ENCODE data around the gene CTTNBP2NL. TPM values are rescaled to one million over a fixed set of nuclear protein-coding genes. Genes with fewer than 3 reads are reported as not detected.

Gene CTTNBP2NL
- total and polyA plus RNA-seq, 2 experiments from 2014 or later = 18.5 to 31.0 TPM

GRCh38 chr1:112504001-112504660, 108.1 kb downstream of the CTTNBP2NL start:
- peaks cover 59% of the 10 kb centered on the region for H3K27me3 Mint-ChIP-seq (ENCODE audit: insufficient read depth, low read depth, poor library complexity)

More at GRCh38 chr1:112504001-112504660, 108.1 kb downstream of the CTTNBP2NL start:
- Histone ChIP-seq H3K4me1 (ENCODE audit: insufficient read depth) (peaks cover 26% of the 10 kb centered on the region), H2AFZ (no peak overlapping the region), H3K36me3 (ENCODE audit: insufficient read depth) (no peaks in the 10 kb centered on the region), H4K20me1 (replicated peaks; ENCODE audit: insufficient read depth) (peaks cover 4% of the 10 kb centered on the region; the same call in 1 of the 2 replicates), H3K9me2 (ENCODE audit: insufficient read depth) (no peaks in the 10 kb centered on the region), H3F3A (replicated peaks; ENCODE audit: low read depth) (no peaks in the 10 kb centered on the region), H3K4me2 (no peak overlapping the region), H3K27ac (ENCODE audit: low read depth) (no peak overlapping the region), H3K4me3 (no peak overlapping the region), H3K27me3 (ENCODE audit: insufficient read depth) (peaks cover 99% of the 10 kb centered on the region), H3K79me2 (replicated peaks; ENCODE audit: insufficient read depth) (no peaks in the 10 kb centered on the region)
- Mint-ChIP-seq H3K4me3 (no peak overlapping the region), H3K27ac (no peak overlapping the region), H3K36me3 (ENCODE audit: low read depth) (no peaks in the 10 kb centered on the region; the same call in 2 of the 3 replicates), H3K9me3 (no peaks in the 10 kb centered on the region; the same call in 2 of the 3 replicates), H3K4me1 (peaks cover 35% of the 10 kb centered on the region)
- DNase-seq (ENCODE audit: low spot score) (no peak), ATAC-seq (no peak)
- no peak for TF ChIP-seq NANOG (IDR thresholded peaks at IDR 0.05; ENCODE audit: borderline replicate concordance)
- no peak for TF ChIP-seq ZNF114 (CRISPR knock-in tag; IDR thresholded peaks at IDR 0.05)
- TF ChIP-seq REST (IDR thresholded peaks at IDR 0.05; ENCODE audit: unreplicated experiment) = no peak
- no peak for TF ChIP-seq ZNF462 (CRISPR knock-in tag; IDR thresholded peaks at IDR 0.05)
- TF ChIP-seq EZH2 (IDR thresholded peaks at IDR 0.05; ENCODE audit: low read depth, unreplicated experiment) = no peak
- TF ChIP-seq ZNF331 (CRISPR knock-in tag; IDR thresholded peaks at IDR 0.05; ENCODE audit: low read depth) = no peak
- no peak for TF ChIP-seq POLR2AphosphoS5 (IDR thresholded peaks at IDR 0.05; ENCODE audit: low read depth)
- TF ChIP-seq STAT1 (IDR thresholded peaks at IDR 0.05; ENCODE audit: unreplicated experiment) = no peak
- TF ChIP-seq EZH2phosphoT487 (IDR thresholded peaks at IDR 0.05; ENCODE audit: unreplicated experiment) = no peak
- no peak for TF ChIP-seq ETS1 (IDR thresholded peaks at IDR 0.05)
- TF ChIP-seq CTCF (conservative IDR thresholded peaks at IDR 0.05; ENCODE audit: low read depth in 2 of 2) = no peak
- no peak for TF ChIP-seq JUNB (IDR thresholded peaks at IDR 0.05; ENCODE audit: unreplicated experiment)
- no peak for TF ChIP-seq CREB1 (CRISPR knock-in tag; IDR thresholded peaks at IDR 0.05; ENCODE audit: low read depth)
